GM23248 (cell line): ENCODE measurements around the gene BRD4. TPM values are rescaled to one million over a fixed set of nuclear protein-coding genes. Genes with fewer than 3 reads are reported as not detected.

ENCODE experiments used
- DNase-seq: peaks from one replicate; pipeline ENCODE4 v3.0.0-alpha.2; 2015
- H2AFZ ChIP-seq: fragments of 200-600 bp; sonication (generic); 2 replicates; pipeline ENCODE4 v1.6.1; 2016; ENCODE audit warnings: antibody characterized with exemption
- H3F3A ChIP-seq: fragments of 200-600 bp; sonication (generic); 2 replicates; pipeline ENCODE4 v1.6.1; 2016; ENCODE audit warnings: mild to moderate bottlenecking, antibody characterized with exemption, mixed run types; ENCODE audit not compliant: insufficient read depth
- H3K27ac ChIP-seq: fragments of 200-600 bp; sonication (generic); 2 replicates; pipeline ENCODE4 v1.5.1; 2016; ENCODE audit warnings: mild to moderate bottlenecking
- H3K27me3 ChIP-seq: fragments of 200-600 bp; sonication (generic); replicated peaks from 2 replicates; pipeline ENCODE4 v1.6.1; 2016; ENCODE audit warnings: mild to moderate bottlenecking; ENCODE audit not compliant: insufficient read depth
- H3K36me3 ChIP-seq: fragments of 200-600 bp; sonication (generic); 2 replicates; pipeline ENCODE4 v1.6.1; 2016; ENCODE audit warnings: low read depth, mild to moderate bottlenecking
- H3K4me1 ChIP-seq: fragments of 200-600 bp; sonication (generic); 2 replicates; pipeline ENCODE4 v1.6.1; 2016; ENCODE audit warnings: mild to moderate bottlenecking; ENCODE audit not compliant: insufficient read depth
- H3K4me2 ChIP-seq: fragments of 200-600 bp; sonication (generic); one replicate; pipeline ENCODE4 v1.6.1; 2016; ENCODE audit warnings: mild to moderate bottlenecking; ENCODE audit not compliant: unreplicated experiment
- H3K4me3 ChIP-seq: fragments of 200-600 bp; sonication (generic); 2 replicates; pipeline ENCODE4 v1.5.1; 2016; ENCODE audit warnings: mild to moderate bottlenecking
- H3K79me2 ChIP-seq: fragments of 200-600 bp; sonication (generic); 2 replicates; pipeline ENCODE4 v1.6.1; 2016; ENCODE audit warnings: mild to moderate bottlenecking; ENCODE audit not compliant: insufficient read depth
- H3K9ac ChIP-seq: fragments of 200-600 bp; sonication (generic); 2 replicates; pipeline ENCODE4 v1.6.1; 2016; ENCODE audit warnings: mild to moderate bottlenecking
- H3K9me2 ChIP-seq: fragments of 200-600 bp; sonication (generic); 2 replicates; pipeline ENCODE4 v1.6.1; 2016; ENCODE audit warnings: mixed run types, mild to moderate bottlenecking, moderate library complexity; ENCODE audit not compliant: insufficient read depth
- H3K9me3 ChIP-seq: fragments of 200-600 bp; sonication (generic); one replicate; pipeline ENCODE4 v1.6.1; 2017; ENCODE audit warnings: low read depth
- H4K20me1 ChIP-seq: fragments of 200-600 bp; sonication (generic); 2 replicates; pipeline ENCODE4 v1.6.0; 2016; ENCODE audit not compliant: insufficient read depth
- EZH2 ChIP-seq: fragments of 200-600 bp; sonication (generic); IDR thresholded peaks from 2 replicates; pipeline ENCODE4 v1.6.1; 2018; ENCODE audit warnings: antibody characterized with exemption, mild to moderate bottlenecking; ENCODE audit not compliant: insufficient read depth, poor library complexity, severe bottlenecking
- EZH2phosphoT487 ChIP-seq: fragments of 200-600 bp; sonication (generic); IDR thresholded peaks from 2 replicates; pipeline ENCODE4 v1.6.1; 2018; ENCODE audit warnings: antibody characterized with exemption, moderate library complexity, mild to moderate bottlenecking, low read depth; ENCODE audit not compliant: insufficient read depth
- WGBS, 2 experiments: methylation state at CpG; one replicate each; pipeline ENCODE4 v1.1.6; 2015 to 2017; ENCODE audit warnings: low lambda C conversion rate in 2 of 2, low coverage in 1 of 2; ENCODE audit errors: missing lambda C conversion rate in 2 of 2; 5-methylcytosine and 5-hydroxymethylcytosine counted together
- in situ Hi-C: fragments of 300-500 bp; cut with MboI; formaldehyde crosslinking; loops from 2 replicates; pipeline ENCODE4 v1.15.0; 2020
- polyA plus RNA-seq: library from polyadenylated mRNA; unstranded; fragments of >200 nt; fragmentation: Nextera tagmentation; extraction: Ambion mirVana; gene quantifications from 2 replicates; pipeline ENCODE4 v1.2.1, GENCODE V29; 2016
- total RNA-seq: library from RNA; depleted of rRNA; stranded (reverse); fragments of >200 nt; shearing (Covaris generic); gene quantifications from 2 replicates; pipeline ENCODE4 v1.2.3, GENCODE V29; 2014

Gene BRD4
- total and polyA plus RNA-seq, 2 experiments from 2014 or later = 9.0 to 18.6 TPM

DNA sequence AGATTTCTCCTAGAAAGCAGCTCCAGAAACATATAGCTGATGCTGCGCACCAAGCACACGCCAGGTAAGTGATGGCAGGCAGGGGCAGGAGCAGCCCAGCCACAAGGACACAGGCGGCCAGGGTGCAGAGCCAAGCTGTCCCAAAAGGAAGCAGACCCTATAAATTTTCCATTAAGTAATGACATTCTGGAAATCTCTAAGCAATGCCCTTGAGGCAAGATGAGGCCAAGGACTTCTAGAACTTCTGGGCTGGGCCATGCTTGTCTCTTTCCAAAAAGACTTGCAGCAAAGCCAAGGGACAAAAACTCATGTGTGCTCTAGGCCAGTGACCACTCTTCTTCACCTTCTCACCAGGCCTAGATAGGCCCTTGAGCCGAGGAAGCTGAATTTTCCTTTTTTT is 57.9 kb downstream of the BRD4 start:
- no peak overlapping the region for H3K4me3 ChIP-seq
- no peak overlapping the region for H3K27ac ChIP-seq
- peaks cover 22% of the 10 kb centered on the region; the same call in 1 of the 2 replicates for H3K4me1 ChIP-seq
- H3K9ac ChIP-seq = no peak overlapping the region
- H3K36me3 ChIP-seq = no peaks in the 10 kb centered on the region; the same call in 1 of the 2 replicates
- H3K9me2 ChIP-seq = no peaks in the 10 kb centered on the region
- TF ChIP-seq EZH2phosphoT487 (no peak), EZH2 (no peak)
- peaks cover 100% of the 10 kb centered on the region for H3K79me2 ChIP-seq
- in situ Hi-C loops = no loop called here
- WGBS, 2 experiments = 70 to 75% methylated on average over 4 of the region's 4 CpGs
- no peaks in the 10 kb centered on the region for H3K9me3 ChIP-seq
- H2AFZ ChIP-seq = no peak overlapping the region
- peaks cover 42% of the 10 kb centered on the region; the same call in 1 of the 2 replicates for H4K20me1 ChIP-seq
- H3K4me2 ChIP-seq = no peak overlapping the region
- H3K27me3 ChIP-seq = no peaks in the 10 kb centered on the region
- DNase-seq = no peak
- H3F3A ChIP-seq = peaks cover 22% of the 10 kb centered on the region

DNA sequence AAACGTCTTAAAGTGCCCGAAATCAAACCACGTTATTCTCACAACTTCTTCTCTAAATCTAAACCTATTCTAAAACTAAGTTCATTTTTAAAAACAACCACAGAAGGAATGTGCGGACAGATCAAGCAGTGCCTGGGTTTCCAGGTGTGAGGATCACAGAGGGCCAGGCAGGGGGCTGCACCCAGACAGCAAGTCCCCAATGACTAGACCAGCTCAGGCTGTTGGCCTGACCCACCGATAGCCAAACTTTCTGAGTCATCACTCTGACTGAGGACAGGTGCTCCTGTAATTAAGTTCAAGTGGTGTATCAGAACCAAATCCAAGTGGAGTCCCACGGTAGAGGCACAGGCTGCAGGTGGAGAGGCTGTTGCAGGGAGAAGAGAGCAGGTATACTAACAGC is 62.5 kb downstream of the BRD4 start:
- no peaks in the 10 kb centered on the region for H3K9me2 ChIP-seq
- H4K20me1 ChIP-seq = peaks cover 44% of the 10 kb centered on the region; the same call in 1 of the 2 replicates
- H3K27ac ChIP-seq = no peak overlapping the region
- H3K79me2 ChIP-seq = peaks cover 97% of the 10 kb centered on the region
- no peak for DNase-seq
- H3K36me3 ChIP-seq = peaks cover 4% of the 10 kb centered on the region
- no peak overlapping the region for H2AFZ ChIP-seq
- no peak overlapping the region for H3K9ac ChIP-seq
- in situ Hi-C loops = no loop called here
- H3K9me3 ChIP-seq = no peaks in the 10 kb centered on the region
- H3K4me3 ChIP-seq = no peak overlapping the region
- H3K27me3 ChIP-seq = no peaks in the 10 kb centered on the region
- no peak for TF ChIP-seq EZH2phosphoT487
- TF ChIP-seq EZH2 = no peak
- peaks cover 13% of the 10 kb centered on the region for H3K4me1 ChIP-seq
- WGBS, 2 experiments = 84 to 85% methylated on average over 6 of the region's 6 CpGs
- no peak overlapping the region for H3K4me2 ChIP-seq
- peaks cover 19% of the 10 kb centered on the region for H3F3A ChIP-seq

DNA sequence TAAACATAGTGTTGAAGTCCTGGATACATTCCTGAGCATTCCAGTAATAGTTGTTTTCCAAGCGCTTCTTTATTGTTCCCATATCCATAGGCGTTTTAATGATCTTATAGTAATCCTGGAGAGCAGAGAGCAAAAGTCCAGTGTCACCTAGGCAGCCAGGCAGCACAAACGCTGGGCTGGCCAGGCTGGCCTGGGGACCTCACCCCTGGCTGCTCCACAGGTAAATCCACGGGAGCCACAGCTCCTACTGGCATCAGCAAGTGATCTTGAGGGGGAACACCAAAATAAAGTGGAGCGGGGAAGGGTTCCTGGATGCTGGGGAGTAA is 63.4 kb downstream of the BRD4 start:
- H3K4me1 ChIP-seq = peaks cover 13% of the 10 kb centered on the region
- H3F3A ChIP-seq = peaks cover 25% of the 10 kb centered on the region
- peaks cover 35% of the 10 kb centered on the region; the same call in 1 of the 2 replicates for H4K20me1 ChIP-seq
- H2AFZ ChIP-seq = no peak overlapping the region
- DNase-seq = no peak
- H3K9ac ChIP-seq = no peak overlapping the region
- no peaks in the 10 kb centered on the region for H3K27me3 ChIP-seq
- in situ Hi-C loops = no loop called here
- peaks cover 12% of the 10 kb centered on the region for H3K36me3 ChIP-seq
- no peaks in the 10 kb centered on the region for H3K9me3 ChIP-seq
- H3K4me3 ChIP-seq = no peak overlapping the region
- H3K79me2 ChIP-seq = peaks cover 97% of the 10 kb centered on the region
- TF ChIP-seq EZH2phosphoT487 = no peak
- no peak for TF ChIP-seq EZH2
- H3K9me2 ChIP-seq = no peaks in the 10 kb centered on the region
- 95 to 96% methylated on average over 5 of the region's 5 CpGs for WGBS, 2 experiments
- no peak overlapping the region for H3K4me2 ChIP-seq
- H3K27ac ChIP-seq = no peak overlapping the region

DNA sequence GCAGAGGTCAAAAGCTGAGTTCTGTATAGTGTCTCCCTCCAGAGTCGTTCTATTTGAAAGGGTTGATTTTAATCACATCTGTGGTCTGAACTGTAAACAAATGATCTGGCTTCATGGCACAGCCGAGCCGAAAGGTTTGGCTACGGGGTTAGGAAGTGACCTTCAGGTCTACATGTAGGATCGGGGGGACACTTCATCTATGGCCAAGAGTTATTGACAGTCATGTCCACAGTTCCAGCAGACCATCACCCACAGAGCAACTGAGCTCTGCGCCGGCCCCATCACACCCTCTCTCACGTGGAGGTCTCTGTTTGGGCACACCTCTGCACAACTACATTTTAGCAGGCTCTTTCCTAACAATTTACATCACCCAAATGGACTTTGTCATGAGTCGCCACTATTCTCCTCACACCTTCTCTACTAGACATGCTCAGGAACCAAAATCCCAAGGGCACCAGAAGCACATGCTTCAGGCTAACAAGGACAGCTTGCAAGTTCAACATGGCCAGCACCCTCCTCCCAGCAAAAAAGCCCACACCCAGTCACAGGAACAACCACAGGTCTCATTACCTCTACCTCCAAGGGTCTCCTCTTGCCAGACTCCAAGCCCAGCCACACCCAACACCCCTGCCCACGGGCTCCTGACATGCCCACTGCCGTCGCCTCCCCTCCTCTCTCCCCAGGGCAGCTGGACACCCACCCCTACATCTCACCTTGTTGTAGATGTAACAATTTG is 64.0 kb downstream of the BRD4 start:
- in situ Hi-C loops = no loop called here
- TF ChIP-seq EZH2phosphoT487 (no peak), EZH2 (no peak)
- WGBS, 2 experiments = 90 to 95% methylated on average over 12 of the region's 12 CpGs
- Histone ChIP-seq H3K9ac (no peak overlapping the region), H3K36me3 (peaks cover 18% of the 10 kb centered on the region), H3K4me2 (no peak overlapping the region), H2AFZ (no peak overlapping the region), H3K4me3 (no peak overlapping the region), H4K20me1 (peaks cover 34% of the 10 kb centered on the region; the same call in 1 of the 2 replicates), H3K27ac (no peak overlapping the region), H3K79me2 (peaks cover 97% of the 10 kb centered on the region), H3K4me1 (peaks cover 13% of the 10 kb centered on the region), H3K9me3 (no peaks in the 10 kb centered on the region), H3F3A (peaks cover 25% of the 10 kb centered on the region), H3K9me2 (no peaks in the 10 kb centered on the region), H3K27me3 (no peaks in the 10 kb centered on the region)
- DNase-seq = peak; percentile 15
